ENCODE data around the gene COPE. TPM values are rescaled to one million over a fixed set of nuclear protein-coding genes. Genes with fewer than 3 reads are reported as not detected.

The COPE gene
- total RNA-seq, 1 experiment from 2014 or later = 221 TPM

DNA sequence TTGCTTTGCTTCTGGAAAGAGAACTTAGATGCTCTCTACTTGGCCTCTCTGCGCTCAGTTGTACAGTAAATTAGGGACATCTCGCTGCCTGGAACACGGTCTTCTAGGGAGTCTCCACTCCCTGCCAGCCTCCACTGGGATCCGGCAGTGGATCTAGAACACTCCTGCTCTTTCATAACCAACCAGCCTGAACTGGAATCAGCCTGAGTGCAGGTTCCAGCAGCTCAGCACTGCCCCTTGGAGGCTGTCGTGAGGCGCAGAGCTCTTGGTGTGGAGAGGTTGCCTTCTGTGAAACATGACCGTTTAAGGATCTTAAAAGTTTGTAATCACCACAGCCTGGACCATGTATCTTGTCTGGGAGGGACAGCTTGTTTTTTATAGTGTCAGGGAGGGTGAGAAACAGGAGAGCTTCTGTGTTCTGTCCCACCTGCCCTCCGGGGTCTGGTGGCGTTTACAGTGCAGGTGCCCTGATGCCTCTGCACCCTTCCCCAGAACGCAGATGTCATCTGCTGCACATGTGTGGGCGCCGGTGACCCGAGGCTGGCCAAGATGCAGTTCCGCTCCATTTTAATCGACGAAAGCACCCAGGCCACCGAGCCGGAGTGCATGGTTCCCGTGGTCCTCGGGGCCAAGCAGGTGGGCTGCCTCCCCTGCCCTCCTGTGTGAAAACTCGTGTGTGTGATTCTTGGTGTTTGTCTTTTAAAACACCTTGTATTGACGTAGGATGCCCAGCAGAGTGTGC lies 62.6 kb downstream of the COPE start:
- intact Hi-C loops (cut with micrococcal nuclease; ENCODE audit: unreplicated experiment) = no loop called here
- Histone ChIP-seq H3K4me3 (no peak overlapping the region), H3K36me3 (ENCODE audit: low read depth) (peaks cover 31% of the 10 kb centered on the region), H3F3A (ENCODE audit: insufficient read depth, low read depth) (peaks cover 20% of the 10 kb centered on the region; the same call in 1 of the 2 replicates), H3K79me2 (ENCODE audit: low read depth) (0 out of 2 replicates have a peak, but pooled peaks cover 5% of the 10 kb centered on the region), H4K20me1 (ENCODE audit: insufficient read depth) (peaks cover 69% of the 10 kb centered on the region), H3K9me3 (ENCODE audit: insufficient read depth, low read depth) (no peaks in the 10 kb centered on the region), H3K4me1 (replicated peaks; ENCODE audit: insufficient read depth) (no peaks in the 10 kb centered on the region), H2AFZ (no peak overlapping the region), H3K4me2 (no peak overlapping the region), H3K9me2 (ENCODE audit: insufficient read depth) (no peaks in the 10 kb centered on the region), H3K27me3 (ENCODE audit: insufficient read depth, low read depth) (no peaks in the 10 kb centered on the region), H3K27ac (no peak overlapping the region)
- ChIA-PET POLR2A (ENCODE audit: unreplicated experiment) (interaction anchor here (0.6 kb wide), 1 partner anchor 436 kb away, joined by 5 read pairs; no protein-coding TSS in a partner anchor), CTCF (no interaction called here)
- no peak for TF ChIP-seq EZH2 (IDR thresholded peaks at IDR 0.05; ENCODE audit: low read depth)
- TF ChIP-seq, protein P1, sequence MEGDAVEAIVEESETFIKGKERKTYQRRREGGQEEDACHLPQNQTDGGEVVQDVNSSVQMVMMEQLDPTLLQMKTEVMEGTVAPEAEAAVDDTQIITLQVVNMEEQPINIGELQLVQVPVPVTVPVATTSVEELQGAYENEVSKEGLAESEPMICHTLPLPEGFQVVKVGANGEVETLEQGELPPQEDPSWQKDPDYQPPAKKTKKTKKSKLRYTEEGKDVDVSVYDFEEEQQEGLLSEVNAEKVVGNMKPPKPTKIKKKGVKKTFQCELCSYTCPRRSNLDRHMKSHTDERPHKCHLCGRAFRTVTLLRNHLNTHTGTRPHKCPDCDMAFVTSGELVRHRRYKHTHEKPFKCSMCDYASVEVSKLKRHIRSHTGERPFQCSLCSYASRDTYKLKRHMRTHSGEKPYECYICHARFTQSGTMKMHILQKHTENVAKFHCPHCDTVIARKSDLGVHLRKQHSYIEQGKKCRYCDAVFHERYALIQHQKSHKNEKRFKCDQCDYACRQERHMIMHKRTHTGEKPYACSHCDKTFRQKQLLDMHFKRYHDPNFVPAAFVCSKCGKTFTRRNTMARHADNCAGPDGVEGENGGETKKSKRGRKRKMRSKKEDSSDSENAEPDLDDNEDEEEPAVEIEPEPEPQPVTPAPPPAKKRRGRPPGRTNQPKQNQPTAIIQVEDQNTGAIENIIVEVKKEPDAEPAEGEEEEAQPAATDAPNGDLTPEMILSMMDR (conservative IDR thresholded peaks at IDR 0.05) = peak; percentile 55
- no peak for DNase-seq
- no TSS peak for BruUV-seq (replicated peaks)

DNA sequence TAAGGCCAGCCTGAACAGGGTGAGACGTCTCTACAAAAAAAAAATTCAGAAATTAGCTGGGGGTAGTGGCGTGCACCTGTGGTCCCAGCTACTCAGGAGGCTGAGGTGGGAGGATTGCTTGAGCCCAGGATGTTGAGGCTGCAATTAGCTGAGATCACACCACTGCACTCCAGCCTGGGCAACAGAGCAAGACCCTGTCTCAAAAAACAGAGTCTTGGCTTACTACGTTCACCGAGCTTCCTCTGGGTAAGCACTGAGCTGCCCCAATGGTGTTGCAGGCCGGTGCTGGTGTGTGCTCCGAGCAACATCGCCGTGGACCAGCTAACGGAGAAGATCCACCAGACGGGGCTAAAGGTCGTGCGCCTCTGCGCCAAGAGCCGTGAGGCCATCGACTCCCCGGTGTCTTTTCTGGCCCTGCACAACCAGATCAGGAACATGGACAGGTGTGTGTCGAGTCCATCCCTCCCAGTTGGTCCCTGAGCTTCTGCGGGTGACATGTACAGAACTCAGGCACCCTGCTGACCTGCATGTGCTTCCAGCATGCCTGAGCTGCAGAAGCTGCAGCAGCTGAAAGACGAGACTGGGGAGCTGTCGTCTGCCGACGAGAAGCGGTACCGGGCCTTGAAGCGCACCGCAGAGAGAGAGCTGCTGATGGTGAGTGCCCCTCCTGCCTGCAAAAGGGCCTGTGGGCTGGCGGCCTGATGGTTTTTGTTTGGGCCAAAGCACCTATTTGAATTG lies 63.4 kb downstream of the COPE start:
- no peaks in the 10 kb centered on the region for H3K27me3 ChIP-seq (ENCODE audit: insufficient read depth, low read depth)
- TF ChIP-seq EZH2 (IDR thresholded peaks at IDR 0.05; ENCODE audit: low read depth) = no peak
- TF ChIP-seq, protein P1 (conservative IDR thresholded peaks at IDR 0.05) = no peak
- no peaks in the 10 kb centered on the region for H3K9me3 ChIP-seq (ENCODE audit: insufficient read depth, low read depth)
- H3K79me2 ChIP-seq (ENCODE audit: low read depth) = 0 out of 2 replicates have a peak, but pooled peaks cover 12% of the 10 kb centered on the region
- no TSS peak for BruUV-seq (replicated peaks)
- peaks cover 16% of the 10 kb centered on the region; the same call in 1 of the 2 replicates for H3F3A ChIP-seq (ENCODE audit: insufficient read depth, low read depth)
- no peak overlapping the region for H3K27ac ChIP-seq
- H2AFZ ChIP-seq = no peak overlapping the region
- CTCF ChIA-PET = no interaction called here
- no peaks in the 10 kb centered on the region for H3K4me1 ChIP-seq (replicated peaks; ENCODE audit: insufficient read depth)
- intact Hi-C loops (cut with micrococcal nuclease; ENCODE audit: unreplicated experiment) = no loop called here
- no peak overlapping the region for H3K4me2 ChIP-seq
- H4K20me1 ChIP-seq (ENCODE audit: insufficient read depth) = peaks cover 76% of the 10 kb centered on the region
- no peaks in the 10 kb centered on the region for H3K9me2 ChIP-seq (ENCODE audit: insufficient read depth)
- POLR2A ChIA-PET (ENCODE audit: unreplicated experiment) = interaction anchor here (0.6 kb wide), 1 partner anchor 435 kb away, joined by 5 read pairs; no protein-coding TSS in a partner anchor
- H3K4me3 ChIP-seq = no peak overlapping the region
- H3K36me3 ChIP-seq (ENCODE audit: low read depth) = peaks cover 30% of the 10 kb centered on the region
- DNase-seq = no peak

DNA sequence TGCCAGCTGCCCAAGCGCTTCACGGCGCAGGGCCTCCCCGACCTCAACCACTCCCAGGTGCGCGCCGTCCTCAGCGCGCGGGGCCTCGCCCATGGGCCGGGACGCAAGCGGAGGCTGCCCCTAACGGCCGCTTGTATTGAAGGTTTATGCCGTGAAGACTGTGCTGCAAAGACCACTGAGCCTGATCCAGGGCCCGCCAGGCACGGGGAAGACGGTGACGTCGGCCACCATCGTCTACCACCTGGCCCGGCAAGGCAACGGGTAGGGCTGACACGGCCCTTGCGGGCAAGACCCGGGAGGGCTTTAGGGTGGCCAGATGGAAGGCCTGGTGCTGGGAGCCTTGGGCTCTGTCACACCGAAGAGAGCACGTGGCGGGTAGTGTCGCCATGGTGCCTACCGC lies 64.2 kb downstream of the COPE start:
- BruUV-seq (replicated peaks) = no TSS peak
- H3K4me2 ChIP-seq = no peak overlapping the region
- H3K9me2 ChIP-seq (ENCODE audit: insufficient read depth) = no peaks in the 10 kb centered on the region
- H3K36me3 ChIP-seq (ENCODE audit: low read depth) = peaks cover 37% of the 10 kb centered on the region
- peaks cover 16% of the 10 kb centered on the region; the same call in 1 of the 2 replicates for H3F3A ChIP-seq (ENCODE audit: insufficient read depth, low read depth)
- H4K20me1 ChIP-seq (ENCODE audit: insufficient read depth) = peaks cover 83% of the 10 kb centered on the region
- peaks cover 18% of the 10 kb centered on the region for H3K79me2 ChIP-seq (ENCODE audit: low read depth)
- no peaks in the 10 kb centered on the region for H3K9me3 ChIP-seq (ENCODE audit: insufficient read depth, low read depth)
- POLR2A ChIA-PET (ENCODE audit: unreplicated experiment) = no interaction called here
- intact Hi-C loops (cut with micrococcal nuclease; ENCODE audit: unreplicated experiment) = no loop called here
- CTCF ChIA-PET = no interaction called here
- H2AFZ ChIP-seq = no peak overlapping the region
- DNase-seq = no peak
- TF ChIP-seq, protein P1 (conservative IDR thresholded peaks at IDR 0.05) = no peak
- TF ChIP-seq EZH2 (IDR thresholded peaks at IDR 0.05; ENCODE audit: low read depth) = no peak
- H3K27me3 ChIP-seq (ENCODE audit: insufficient read depth, low read depth) = no peaks in the 10 kb centered on the region
- H3K27ac ChIP-seq = no peak overlapping the region
- no peaks in the 10 kb centered on the region for H3K4me1 ChIP-seq (replicated peaks; ENCODE audit: insufficient read depth)
- H3K4me3 ChIP-seq = no peak overlapping the region

Data from PC-9 (cell line).